T1000 (cell line): Measurements from ENCODE around the gene PRIMPOL.
A peak's percentile ranks its signal among the peaks of the same experiment; 100 is the strongest.

Experiments used
- DNase-seq: peaks from one replicate; lab custom pipeline; 2025; ENCODE audit warnings: mixed read lengths; lab: John Stamatoyannopoulos, UW

PRIMPOL gene

DNA sequence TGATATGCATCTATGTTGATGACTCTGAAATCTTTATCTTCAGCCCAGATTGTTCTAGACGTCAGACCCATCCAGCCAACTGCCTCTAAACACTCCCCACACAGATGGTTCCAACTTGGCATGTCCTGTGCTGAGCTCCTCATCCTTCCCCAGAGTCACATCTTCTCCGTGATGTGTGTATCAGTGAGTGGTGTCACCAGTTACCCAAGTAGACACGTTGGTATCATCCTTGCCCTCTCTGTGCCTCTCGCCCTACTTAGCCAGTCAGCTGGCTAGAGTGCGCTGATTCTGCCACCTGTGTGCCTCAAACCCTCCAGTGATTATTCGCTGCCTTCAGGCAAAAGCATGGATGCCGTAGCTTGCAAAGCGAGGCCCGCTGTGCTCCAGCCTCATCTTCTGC, 18.6 kb downstream of the PRIMPOL start:
- no peak for DNase-seq

DNA sequence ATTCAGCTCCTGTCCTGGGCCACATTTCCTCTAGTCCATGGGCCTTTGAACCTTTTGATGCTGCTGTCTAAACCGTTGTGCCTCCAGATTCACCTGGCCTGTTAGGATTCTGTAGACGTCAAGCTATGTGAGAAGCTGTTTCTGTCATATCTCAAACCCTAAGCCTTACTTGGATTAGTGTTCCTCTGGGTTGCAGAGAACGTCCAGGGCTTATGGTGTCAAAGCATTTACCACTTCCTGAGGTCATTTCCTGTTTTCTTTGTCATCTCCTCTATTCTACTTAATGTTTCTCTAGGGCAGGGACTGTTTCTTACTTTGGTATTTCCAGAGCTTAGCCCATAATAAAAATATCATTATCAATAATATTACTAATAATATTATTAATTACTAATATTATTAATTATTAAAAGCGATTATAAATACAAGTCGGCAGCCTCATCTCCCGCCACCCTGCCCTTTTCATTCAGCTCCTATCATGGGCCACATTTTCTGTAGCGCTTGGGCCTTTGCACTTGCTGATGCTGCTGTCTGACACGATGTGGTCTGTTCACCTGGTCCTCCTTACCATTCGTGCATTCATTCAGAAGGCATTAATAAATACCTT, 19.1 kb downstream of the PRIMPOL start:
- DNase-seq = no peak

GRCh38 chr4:184669251-184669650, 19.7 kb downstream of the PRIMPOL start:
- DNase-seq = no peak

DNA sequence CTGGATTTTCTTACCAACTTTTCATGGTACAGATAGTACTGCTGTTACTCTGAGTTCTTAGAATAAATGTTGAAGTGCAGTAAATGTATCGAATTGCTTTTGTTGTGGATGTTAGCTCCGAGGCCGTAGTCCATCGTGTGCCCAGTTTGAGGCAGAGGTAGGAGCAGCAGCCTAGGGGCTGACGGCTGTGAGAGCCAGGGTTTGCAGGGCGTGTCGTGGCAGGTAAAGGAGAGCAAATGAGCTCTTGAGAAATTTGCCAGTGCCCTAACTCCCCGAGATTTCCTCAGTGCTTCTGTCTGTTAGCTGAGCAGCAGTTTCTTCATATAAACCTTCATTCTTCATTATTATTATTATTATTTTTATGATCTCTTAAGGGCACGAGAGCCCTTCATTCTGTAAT, 21.6 kb downstream of the PRIMPOL start:
- no peak for DNase-seq

- no peak for DNase-seq
These were observed 23.2 kb downstream of the PRIMPOL start for GRCh38 chr4:184672741-184673140.

- no peak for DNase-seq
These were observed 24.5 kb downstream of the PRIMPOL start for GRCh38 chr4:184674011-184674410.

GRCh38 chr4:184675018-184675417, 25.5 kb downstream of the PRIMPOL start:
- no peak for DNase-seq

DNA sequence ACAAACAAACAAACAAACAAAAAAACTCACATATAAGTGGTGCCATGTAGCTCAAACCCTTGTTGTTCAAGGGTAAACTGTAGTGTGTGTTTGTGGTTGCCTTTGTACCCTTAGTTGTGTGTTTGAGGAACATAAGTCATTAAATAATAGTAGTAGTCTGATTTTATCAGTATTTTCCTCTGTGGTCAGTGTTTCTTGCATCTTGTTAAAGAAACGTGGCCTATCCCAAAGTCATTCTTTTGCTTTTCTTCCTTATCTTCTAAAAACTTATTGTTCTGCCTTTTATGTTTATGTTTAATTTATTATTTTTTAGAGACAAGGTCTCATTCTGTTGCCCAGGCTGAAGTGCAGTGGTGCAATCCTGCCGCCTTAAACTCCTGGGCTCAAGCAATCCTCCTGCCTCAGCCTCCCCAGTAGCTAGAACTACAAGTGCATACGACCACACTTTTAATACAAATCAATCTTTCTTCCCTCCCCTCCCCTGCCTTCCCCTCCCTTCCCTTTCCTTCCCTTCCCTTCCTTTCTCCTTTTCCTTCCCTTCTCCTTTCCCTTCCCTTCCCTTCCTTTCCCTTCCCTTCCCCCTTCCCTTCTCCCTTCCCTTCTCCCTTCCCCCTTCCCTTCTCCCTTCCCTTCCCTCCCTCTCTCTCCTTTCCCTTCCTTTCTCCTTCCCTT, 26.4 kb downstream of the PRIMPOL start:
- no peak for DNase-seq

GRCh38 chr4:184680698-184681097, 31.2 kb downstream of the PRIMPOL start:
- DNase-seq = no peak

- DNase-seq = no peak
These were observed 32.4 kb downstream of the PRIMPOL start for GRCh38 chr4:184681916-184682315.

DNA sequence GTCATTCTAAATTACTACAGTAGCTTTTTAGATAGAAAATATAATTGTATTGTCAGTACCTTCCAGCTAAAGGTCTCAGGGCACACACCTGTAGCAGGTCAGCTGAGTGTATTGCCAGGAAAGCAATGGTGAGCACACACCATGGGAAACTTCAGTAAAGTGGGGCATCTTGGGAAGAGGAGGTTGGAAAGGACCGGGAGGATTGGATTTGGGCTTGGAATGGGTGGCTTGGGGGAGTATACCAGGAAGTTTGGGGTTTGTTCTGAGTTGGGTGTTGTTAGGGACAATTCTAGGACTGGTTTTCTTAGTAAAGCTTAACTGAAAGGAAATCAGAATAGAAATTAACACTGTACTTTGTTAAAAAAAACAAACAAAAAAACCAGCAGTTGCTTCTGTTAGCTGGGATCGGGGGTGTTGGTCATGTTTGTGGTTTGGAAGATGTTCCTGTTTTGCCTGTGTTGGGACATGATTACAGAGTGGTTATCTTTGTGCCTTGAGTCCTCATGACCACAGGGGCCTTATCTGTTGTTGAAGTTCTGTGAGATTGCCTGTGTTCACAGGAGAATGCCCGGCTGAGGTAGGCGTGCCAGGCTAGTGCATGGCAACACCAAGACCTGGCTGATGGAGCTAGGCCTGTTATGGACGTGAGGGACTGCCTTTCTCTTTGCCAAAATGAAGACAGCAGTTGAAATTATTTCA, 35.1 kb downstream of the PRIMPOL start:
- DNase-seq = no peak

- DNase-seq = no peak
These were observed 38.5 kb downstream of the PRIMPOL start for GRCh38 chr4:184688005-184688404.

- DNase-seq = peak; percentile 4
These were observed 38.9 kb downstream of the PRIMPOL start for GRCh38 chr4:184688447-184688846.

GRCh38 chr4:184689681-184690080, 40.1 kb downstream of the PRIMPOL start:
- no peak for DNase-seq

GRCh38 chr4:184693056-184693455, 43.5 kb downstream of the PRIMPOL start:
- DNase-seq = no peak

DNA sequence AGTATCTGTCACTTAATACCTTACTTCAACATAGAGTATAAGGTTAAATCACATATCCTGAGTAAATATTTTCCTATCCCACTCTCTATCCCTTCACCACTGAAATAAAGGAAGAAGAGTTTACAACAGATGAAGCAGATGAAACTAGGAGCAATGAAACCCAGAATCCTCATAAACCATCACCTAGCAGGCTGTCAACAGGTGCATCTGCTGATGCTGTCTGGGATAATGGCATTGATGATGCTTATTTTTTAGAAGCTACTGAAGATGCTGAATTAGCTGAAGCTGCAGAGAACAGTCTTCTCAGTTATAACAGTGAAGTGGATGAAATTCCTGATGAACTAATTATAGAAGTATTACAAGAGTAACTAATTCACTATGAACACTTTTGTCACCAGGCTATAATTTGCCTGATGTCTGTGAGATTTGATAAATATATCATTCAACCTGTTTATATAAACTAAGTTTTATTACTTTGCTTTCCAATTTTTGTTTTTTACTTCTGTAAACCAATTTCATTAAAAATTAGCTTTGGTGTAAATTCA, 44.9 kb downstream of the PRIMPOL start:
- DNase-seq = no peak

DNA sequence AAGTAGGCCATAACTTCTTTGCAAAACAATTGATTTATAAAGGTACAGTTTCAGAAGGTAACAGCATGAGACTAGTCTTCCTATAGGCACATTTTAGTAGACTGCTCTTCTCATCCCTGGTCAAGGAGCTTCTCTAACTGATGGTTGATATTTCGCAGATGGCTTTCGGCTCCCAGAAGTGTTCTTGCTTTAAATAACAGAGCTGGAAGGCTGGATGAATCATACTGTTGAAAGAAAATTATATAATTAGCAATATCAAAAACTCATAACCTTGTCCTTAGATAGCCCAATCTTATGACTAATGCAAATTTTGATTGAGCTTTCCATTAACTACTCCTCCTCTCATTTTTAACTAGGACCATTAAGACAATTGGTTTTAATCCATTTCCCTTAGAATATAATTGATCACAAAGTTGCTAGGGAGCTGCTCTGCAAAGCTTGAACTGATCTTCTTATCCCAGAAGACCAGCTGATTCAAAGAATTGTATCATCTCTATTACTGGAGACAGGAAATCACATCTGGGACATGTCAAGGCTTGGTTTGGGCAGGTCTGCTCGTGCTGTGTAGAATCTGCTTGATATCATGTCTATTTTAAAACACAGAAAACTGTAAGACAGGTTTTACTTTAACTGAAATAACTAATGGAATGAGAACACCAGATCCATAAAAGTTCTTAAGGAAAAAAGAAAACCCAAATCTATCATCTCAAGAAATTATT, 45.8 kb downstream of the PRIMPOL start:
- no peak for DNase-seq

DNA sequence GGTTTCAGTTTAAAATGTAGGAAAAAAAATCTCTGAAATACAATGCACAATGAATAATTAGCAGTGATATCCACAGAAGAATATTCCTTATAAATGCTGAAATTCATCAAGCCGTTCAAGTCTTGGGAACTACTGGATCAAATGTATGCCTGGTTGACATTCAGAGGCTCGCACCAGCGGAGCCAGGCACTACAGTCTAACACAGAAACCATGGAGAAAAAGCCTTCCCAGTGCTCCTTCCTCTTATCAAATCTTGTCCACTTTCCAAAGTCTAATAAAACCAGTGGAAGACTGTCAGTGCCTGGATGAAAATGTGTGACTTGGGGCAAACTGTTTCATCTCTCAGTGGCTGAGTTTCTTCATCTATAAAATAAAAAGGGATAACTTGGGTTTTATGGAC, 48.4 kb downstream of the PRIMPOL start:
- no peak for DNase-seq

DNA sequence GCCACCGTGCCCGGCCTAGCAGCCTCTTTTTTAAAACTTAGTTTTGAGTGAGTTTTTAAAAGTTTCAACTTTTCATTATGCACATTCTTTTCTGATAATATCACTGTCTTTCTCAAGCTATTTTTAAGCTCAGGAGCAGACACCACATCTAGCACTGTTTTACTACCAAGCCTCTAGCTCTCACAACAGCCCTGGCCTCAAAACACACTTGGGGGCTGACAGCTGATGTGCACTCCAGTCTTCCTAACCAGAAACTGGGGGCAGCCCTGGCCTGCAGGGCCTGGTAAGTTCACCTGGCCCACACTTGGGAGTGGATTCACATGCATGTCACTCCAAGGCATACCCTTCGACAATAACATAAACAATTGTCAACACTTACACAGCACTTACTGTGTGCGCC, 50.4 kb downstream of the PRIMPOL start:
- no peak for DNase-seq

- DNase-seq = no peak
These were observed 52.6 kb downstream of the PRIMPOL start for GRCh38 chr4:184702114-184702513.

- no peak for DNase-seq
These were observed 56.2 kb downstream of the PRIMPOL start for GRCh38 chr4:184705692-184706091.

- no peak for DNase-seq
These were observed 56.9 kb downstream of the PRIMPOL start for GRCh38 chr4:184706453-184706852.
